ENCODE data around the gene ELFN2.
"Not testable (repeated sequence)": the region's sequence is repeated elsewhere in the genome, so short reads cannot be mapped to it uniquely, and the experiment has no call there.

Gene ELFN2

GRCh38 chr22:37330200-37331033 is 96.9 kb downstream of the ELFN2 start:
- H3K4me3 ChIP-seq (ENCODE audit: low read length), result no peak overlapping the region
- peak; percentile 77 for DNase-seq (ENCODE audit: low read depth, low spot score)

- H3K4me3 ChIP-seq (ENCODE audit: low read length), result no peak overlapping the region
- DNase-seq (ENCODE audit: low read depth, low spot score), result no peak
Measured at GRCh38 chr22:37329238-37330140, 97.8 kb downstream of the ELFN2 start.

- H3K4me3 ChIP-seq (ENCODE audit: low read length); DNase-seq (ENCODE audit: low read depth, low spot score): not testable (repeated sequence)
Measured at GRCh38 chr22:37328538-37329237, 98.6 kb downstream of the ELFN2 start.

GRCh38 chr22:37328017-37328416 is 99.3 kb downstream of the ELFN2 start:
- DNase-seq (ENCODE audit: low read depth, low spot score), result no peak
- no peak overlapping the region for H3K4me3 ChIP-seq (ENCODE audit: low read length)

GRCh38 chr22:37326726-37327125 is 100.6 kb downstream of the ELFN2 start:
- H3K4me3 ChIP-seq (ENCODE audit: low read length), result no peak overlapping the region

GRCh38 chr22:37325039-37325395 is 102.3 kb downstream of the ELFN2 start:
- DNase-seq (ENCODE audit: low read depth, low spot score), result no peak
- H3K4me3 ChIP-seq (ENCODE audit: low read length), result no peak overlapping the region

More at GRCh38 chr22:37326726-37327125, 100.6 kb downstream of the ELFN2 start:
- DNase-seq (ENCODE audit: low read depth, low spot score), result no peak

GRCh38 chr22:37324340-37325038 is 102.8 kb downstream of the ELFN2 start:
- DNase-seq (ENCODE audit: low read depth, low spot score), result no peak
- H3K4me3 ChIP-seq (ENCODE audit: low read length), result no peak overlapping the region

GRCh38 chr22:37320726-37321677 is 106.3 kb downstream of the ELFN2 start:
- no peak for DNase-seq (ENCODE audit: low read depth, low spot score)
- H3K4me3 ChIP-seq (ENCODE audit: low read length), result no peak overlapping the region

- no peak overlapping the region for H3K4me3 ChIP-seq (ENCODE audit: low read length)
- no peak for DNase-seq (ENCODE audit: low read depth, low spot score)
Measured at GRCh38 chr22:37319469-37319868, 107.8 kb downstream of the ELFN2 start.

GRCh38 chr22:37318364-37319109 is 108.7 kb downstream of the ELFN2 start:
- H3K4me3 ChIP-seq (ENCODE audit: low read length), result no peak overlapping the region
- DNase-seq (ENCODE audit: low read depth, low spot score), result no peak

All from Jurkat, Clone E6-1 (cell line).